GM21390 (cell line): Measurements from ENCODE around the gene PLEKHG5.

Source experiments
- ATAC-seq: cut with Tn5 transposase; IDR thresholded peaks from one replicate; pipeline ENCODE4 v1.9.1; 2021; ENCODE audit not compliant: unreplicated experiment

Gene PLEKHG5

DNA sequence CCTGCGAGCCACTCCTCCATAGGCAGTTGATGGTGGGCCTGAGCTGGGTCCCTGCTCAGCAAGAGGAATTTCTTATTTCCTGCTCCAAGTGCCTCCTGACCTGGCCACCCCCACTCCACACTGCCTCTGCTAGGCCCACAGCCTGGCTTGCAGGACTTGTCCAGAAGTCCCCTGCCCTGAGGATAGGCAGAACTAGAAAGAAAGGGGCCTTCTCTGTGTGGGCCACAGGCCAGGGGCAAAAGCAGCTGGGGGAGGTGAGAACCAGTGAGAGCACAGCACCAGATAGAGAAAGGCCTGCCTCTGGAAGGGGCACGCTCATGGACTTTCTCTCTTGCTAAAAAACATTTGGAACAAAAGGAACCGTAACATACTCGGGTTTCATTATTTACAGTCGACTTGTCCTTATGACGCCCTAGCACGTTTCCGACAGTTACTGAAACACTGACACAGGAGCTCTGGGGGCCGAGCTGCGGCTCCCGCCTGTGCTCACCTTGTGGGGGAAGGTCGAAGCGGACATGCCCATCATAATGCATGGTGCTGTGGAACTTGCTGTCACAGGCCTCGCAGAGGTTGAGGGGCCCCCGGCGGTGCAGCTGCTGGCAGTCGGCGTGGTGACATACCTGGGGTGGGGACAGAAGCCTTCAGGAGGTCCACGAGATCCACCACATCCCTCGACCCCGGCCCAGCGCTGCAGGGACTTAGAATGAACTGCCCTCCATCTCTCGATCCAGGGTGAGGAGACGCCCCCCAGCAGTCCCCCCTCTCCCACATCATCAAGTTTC, 14.2 kb downstream of the PLEKHG5 start:
- no peak for ATAC-seq

DNA sequence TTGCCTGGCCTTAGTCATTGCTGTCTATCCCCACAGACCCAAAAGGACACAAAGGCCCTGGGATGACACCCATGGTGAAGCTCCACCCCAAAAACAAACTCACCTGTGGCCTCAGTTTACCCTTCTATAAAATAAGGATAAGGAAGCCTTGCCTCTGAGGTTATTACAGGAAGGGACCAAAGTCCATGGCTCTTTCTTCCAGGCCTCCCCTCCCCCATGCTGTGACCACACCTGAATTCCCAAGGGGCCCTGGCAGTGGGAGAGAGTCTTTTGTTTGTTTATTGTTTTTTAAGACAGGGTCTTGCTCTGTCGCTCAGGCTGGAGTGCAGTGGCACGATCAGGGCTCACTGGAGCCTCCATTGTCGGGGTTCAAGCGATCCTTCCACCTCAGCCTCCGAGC, 15.0 kb downstream of the PLEKHG5 start:
- ATAC-seq: no peak

DNA sequence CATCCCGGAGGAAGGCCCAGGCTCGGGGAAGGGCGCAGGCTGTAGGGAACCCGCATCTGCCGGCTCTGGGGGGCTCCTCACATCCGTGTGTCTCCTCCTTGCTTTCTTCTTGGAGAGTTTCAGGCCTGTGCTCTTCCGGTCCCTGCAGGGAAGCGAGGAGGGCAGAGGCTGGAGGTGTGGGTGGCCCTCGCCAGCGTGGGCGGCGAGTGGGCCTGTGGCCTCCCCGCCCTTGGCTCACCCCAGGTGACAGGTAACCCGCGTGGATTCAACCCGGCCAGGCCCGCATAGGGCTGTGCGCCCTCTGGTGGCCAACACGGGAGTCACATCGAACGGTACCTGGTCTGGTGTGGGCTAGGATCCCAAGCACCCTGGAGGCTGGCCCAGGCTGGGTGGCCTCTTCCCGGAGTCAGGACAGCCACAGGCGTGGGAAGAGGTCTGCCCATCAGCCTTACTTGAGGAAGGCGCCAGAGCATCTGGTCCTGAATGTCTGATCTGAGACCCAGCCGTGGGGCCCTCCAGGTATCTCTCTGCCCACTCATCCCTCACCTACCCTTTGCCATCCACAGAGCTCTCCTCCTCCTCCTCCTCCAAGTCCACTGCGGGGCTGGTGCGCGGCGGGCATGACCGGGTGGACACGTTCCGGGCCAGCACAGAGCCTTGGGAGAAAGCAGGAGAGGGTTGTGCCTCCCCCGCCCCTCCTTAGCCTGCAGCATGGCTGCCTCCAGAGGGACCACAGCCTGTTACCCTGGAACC, 15.9 kb downstream of the PLEKHG5 start:
- ATAC-seq: no peak

DNA sequence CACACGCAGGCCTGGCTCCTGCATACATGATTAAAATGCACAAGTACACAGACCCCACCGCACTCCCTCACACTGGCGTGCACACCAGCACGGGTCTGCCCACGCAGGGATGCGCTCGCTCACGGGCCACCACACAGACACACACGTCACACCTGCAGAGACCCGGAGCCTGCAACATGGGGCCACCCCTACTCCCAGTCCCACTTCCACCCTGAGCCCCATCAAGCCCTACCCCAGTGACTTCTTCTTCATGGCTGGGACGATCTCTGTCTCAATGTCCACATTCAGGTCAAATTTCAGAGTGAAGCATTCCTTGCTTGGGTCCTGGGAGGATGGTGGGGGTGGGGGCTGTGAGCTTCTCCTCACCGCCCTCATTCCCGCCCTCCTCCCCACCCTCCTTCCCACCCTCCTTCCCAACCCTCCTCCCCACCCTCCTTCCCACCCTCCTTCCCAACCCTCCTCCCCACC, 16.6 kb downstream of the PLEKHG5 start:
- ATAC-seq: no peak

DNA sequence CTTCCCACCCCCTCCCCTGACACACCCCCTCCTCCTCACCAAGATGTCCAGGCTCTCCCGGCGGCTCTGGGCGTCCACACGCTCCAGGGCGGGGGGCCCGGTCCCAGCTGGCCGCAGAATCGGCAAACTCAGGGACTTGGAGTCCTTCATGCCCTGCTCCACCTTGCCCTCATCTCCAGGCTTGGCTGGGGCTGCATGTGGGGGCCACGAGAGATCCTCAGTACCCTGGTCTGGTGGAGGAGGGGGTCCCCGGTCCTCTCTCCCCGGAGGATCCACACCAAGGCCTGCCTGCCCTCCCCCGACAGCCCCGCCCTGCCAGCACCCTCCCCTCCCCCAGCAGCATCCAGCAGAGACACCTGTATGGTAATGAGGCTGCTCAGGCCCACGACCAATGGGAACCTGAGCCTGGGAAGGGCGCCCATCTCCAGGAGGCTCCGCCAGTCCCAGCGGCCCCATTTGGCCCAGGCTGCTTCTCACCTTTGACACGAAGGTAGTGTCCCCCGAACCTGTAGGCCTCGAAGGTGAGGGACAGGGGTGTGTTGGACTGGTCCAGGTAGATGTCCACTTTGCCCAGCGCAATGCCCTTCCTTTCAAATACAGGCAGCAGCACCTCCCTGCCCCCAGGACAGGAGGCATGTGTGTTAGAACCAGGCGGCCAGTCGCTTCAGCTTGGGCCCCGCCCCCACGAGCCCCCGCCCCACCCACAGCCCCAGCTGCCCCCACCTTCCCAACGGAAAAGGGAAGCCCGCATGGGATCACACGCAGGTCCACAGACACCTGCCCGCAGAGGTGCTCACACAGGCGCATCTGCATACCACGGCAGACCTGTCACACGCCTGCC, 17.3 kb downstream of the PLEKHG5 start:
- no peak for ATAC-seq

DNA sequence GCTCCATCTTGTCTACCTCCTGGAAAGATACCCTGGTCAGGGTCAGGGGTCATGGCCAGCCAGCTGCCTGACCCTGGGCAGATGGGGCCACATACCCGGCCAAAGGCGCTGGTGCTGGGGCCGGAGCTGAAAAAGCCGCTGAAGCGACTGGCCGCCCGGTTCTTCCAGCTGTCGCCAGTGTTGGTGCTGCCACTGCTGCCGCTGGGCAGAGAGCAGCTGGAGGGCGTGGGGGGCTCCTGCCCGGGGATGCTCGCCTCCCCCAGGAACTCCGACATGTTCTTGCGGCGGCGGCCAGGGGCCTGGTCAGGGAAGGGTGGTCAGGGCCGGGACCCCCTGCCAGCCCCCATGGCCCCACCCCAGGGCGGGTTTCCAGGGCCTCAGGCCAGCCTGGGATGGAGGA, 18.3 kb downstream of the PLEKHG5 start:
- ATAC-seq: no peak

DNA sequence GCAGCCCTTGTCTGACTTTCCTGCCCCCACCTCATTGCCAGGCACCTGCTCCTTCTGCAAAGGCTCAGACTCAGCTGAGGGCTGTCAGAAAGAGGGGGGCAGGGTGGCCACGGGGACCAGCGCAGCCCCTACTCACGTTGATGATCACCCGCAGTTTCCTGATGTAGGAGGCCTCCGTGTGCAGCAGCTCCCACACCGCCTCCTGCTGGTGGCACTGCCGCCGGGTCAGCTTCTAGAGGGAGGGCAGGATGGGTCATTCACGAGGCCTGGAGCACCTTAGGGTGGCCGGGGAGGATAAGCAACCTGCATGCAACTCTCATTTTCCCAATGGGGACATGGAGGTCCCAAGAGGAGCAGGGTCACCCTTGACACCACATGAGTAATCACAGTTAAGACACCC, 19.1 kb downstream of the PLEKHG5 start:
- ATAC-seq: no peak

DNA sequence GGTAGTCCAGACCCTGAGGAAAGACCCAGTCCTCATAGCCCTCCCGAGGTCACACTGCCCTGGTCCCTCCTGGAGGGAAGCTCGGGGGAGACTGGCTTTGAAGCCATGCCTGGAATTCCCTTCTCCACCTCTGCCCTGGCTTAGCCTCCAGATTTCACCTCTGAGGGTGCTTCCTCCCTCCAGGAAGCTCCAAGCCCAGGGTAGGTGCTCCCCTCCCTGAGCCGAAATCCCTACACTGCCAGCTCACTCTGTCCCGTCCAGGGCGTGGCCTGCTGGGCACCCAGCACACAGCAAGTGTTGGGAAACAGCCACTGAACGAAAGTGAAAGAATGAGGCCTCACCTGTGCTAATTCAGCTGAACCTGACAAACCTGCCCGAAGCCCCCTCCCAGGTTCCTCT, 19.5 kb downstream of the PLEKHG5 start:
- ATAC-seq: no peak

DNA sequence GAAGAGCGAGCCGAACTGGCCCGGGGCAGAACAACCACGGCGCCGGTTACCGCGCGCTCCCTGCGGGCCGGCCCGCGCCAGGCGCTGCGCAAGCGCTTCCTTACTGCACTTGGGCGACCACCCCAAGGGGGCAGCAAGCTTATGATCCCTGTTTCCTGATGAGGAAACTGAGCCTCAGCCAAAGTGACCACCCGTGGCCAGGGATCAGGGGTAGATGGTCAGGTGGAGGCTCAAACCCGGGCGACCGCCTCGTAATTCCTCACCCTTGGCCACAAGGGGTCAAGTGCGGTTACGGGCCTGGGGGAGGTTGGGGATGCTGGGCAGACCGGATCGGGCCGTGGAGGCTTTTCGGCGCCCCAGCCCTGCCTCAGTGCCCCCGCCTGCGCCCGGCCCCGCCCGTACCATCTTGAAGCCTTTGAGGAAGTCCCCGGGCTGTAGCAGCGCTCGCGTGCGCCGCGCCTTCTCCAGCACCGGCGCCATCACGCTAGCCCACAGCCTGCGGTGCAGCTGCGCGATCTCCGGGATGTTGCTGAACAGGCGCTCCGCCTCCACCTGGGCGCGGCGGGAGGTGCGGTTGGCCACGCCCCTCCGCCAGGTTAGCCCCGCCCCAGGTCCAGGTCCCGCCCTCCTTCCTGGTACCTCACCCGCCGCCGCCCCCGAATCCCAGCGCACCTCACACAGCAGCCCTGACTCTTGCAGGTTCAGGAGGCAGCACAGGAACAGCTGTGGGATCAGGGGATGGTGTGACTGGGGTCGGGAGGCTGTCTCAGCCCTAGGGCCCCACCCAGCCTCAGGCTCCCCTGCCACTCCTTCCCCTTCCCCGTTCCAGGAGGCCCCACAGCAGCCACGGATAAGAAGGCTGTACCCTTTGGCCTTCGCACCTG, 20.1 kb downstream of the PLEKHG5 start:
- no peak for ATAC-seq

DNA sequence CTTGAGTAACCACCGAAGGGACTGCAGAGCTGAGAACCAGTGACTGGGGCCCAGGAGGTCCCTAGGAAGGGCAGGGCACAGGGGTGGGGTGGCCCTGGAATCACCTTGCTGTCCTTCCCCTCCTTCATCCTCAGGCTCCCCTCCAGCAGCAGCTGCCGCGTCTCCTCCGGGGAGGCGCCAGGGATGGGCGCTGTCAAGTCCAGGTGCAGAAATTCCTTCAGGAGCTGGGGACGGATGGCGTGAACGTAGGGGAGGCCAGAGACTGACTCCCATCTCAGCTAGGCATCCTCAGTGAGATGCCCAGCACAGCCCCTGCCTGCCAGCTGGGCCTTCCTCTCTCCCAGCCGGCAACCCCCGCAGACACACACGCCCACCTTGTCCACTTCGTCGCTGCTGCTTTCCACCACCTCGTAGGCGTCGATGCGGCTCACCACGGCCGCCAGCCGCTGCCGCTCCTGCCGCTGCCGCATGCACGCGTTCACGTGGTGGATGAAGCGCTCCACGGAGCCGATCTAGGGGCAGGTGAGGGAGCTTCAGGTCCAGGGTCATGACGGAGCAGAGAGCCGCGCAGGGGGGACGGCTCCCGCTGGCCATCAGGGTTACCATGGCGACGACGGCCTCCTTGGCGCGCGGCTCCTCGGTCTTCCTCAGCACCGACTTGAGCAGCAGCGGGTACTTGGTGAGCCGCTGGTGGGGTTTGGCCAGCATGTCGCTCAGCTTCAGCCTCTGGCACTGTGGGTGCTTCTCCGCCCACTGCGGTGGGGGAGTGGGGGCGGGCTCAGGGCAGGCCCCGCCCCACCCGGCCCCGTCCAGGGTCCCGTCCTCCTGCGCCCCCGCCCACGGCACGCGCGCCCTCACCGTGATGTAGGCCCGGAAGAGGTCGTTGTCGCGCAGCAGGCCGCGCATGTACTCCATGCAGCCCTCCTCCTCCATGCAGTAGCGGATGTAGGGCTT, 21.1 kb downstream of the PLEKHG5 start:
- ATAC-seq: no peak

DNA sequence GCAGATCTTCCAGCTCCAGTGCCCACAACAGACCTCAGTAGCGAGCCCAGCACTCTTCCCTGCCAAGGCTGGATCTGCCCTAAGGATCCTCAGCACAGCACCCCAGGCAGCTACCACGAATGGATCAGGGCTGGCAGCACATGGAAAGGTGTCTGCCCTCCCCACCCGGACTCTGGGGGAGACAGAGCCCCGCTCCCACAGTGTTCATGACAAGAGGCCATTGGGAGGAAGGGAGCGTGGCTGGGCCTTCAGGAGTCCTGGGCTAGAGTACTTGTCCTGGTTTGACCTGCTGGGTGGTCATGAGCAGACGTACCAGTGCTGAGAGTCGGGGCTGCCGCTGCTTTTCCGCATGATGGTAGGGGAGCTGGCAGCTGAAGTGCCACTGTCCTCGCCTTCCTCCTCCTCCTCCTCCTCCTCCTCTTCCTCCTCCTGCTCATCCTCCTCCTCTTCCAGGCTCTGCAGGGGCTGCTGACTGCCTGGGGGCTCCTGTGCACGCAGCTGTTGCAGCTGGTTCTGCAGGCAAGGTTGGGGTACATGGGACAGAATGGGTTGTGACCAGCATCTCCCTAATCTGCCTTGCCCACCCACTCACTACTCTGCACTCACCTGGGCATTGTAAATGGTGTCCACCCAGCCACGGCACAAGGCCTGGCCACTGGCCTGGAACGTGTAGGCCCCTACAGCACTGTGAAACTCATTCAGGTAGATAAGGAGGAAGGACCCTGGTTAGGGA, 22.6 kb downstream of the PLEKHG5 start:
- ATAC-seq: no peak

DNA sequence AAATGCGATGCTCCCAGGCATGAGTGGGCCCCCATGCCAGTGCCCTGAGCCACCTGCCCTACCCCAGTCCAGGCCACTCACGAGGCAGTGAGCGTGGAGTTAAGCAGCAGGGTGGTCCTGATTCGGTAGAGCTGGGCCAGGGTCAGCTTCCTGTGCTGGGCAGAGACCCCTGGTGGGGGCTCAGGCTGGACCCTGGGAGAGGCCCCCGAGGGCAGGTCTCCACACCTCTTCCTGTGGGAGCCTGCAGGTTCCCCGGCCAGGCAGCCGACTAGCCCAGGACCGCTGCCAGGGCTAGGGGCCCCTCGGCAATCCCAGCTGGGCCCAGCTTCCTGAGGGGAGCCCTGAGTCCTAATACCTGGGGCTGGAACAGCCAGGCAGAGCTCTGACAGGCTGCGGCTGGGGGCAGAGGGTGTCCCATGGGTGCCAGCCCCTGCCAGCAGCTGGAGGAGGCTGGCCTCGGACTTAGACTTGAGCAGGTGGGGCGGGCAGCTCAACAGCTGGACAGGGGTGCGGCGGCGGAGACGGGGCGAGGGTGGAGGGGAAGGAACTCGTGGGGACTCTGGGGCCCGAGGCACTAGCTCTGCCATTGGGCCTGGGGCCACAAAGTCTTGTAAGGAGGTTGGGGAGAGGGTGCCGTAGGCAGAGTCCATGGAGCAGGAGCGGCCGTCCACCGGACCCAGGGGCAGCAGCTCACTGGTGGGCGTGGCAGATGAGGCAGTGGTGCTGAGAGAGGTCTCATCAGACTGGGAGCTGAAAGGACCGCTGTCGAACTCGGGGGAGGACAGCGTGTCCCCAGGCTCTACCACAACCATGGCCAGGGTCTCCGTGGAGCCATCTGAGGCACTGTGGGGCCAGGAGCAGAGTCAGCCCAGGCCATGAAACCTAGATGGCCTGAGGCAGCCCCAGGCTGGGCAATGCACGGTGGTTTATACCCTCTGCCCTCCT, 23.5 kb downstream of the PLEKHG5 start:
- no peak for ATAC-seq

DNA sequence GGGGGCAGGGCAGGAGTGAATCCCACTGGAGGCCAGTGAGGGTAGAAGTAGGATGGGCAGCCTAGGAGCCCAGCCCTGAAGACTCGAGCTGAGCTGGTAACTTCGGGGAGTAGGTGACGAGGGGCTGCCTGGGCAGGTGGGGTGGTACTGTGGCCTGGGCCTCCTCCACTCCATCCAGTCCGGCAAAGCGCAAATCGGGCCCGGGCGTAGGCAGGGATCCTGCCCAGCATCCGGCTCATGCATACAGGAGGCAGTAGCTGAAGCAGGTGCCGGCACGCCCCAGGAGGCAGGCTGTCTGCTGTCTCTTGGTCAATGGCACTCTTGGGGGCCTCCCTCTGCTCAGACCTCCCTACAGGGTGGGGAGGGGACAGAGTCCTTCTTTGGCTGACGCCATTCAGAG, 24.2 kb downstream of the PLEKHG5 start:
- ATAC-seq: no peak

DNA sequence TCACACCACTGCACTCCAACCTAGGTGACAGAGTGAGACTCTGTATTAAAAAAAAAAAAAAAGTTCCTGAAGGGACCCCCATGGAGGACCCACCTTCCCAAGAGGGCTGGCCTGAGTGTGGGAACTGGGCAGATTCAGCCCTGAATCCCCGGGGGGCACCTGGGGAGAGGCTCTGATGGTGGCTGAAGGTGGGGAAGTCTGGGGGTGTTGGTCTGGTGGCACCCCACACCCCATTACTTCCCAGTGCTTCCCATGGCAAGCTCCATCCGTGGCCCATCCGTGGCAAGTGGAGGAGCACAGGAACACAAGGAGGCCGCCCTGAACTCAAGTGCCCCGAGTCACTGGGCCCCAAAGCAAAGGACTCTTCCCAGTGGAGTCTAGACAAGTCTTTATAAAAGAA, 24.7 kb downstream of the PLEKHG5 start:
- ATAC-seq: no peak

DNA sequence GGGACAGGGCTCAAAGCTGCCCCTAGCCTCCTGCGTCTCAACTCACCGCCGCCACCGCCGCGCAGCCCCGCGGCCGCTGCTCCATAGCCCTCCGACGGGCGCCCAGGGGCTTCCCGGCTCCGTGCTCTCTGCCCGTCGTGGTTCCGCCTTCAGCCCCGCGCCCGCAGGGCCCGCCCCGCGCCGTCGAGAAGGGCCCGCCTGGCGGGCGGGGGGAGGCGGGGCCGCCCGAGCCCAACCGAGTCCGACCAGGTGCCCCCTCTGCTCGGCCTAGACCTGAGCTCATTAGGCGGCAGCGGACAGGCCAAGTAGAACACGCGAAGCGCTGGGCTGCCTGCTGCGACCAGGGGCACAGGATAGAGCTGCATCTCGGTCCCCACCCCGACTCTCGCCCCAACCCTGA, 25.4 kb downstream of the PLEKHG5 start, which contains the start of gene TNFRSF25:
Gene TNFRSF25 (minus strand): TSS at position 151 of the 400 bp plus-strand sequence. CDS start 66 bp downstream, at position 85.
- ATAC-seq: no peak

DNA sequence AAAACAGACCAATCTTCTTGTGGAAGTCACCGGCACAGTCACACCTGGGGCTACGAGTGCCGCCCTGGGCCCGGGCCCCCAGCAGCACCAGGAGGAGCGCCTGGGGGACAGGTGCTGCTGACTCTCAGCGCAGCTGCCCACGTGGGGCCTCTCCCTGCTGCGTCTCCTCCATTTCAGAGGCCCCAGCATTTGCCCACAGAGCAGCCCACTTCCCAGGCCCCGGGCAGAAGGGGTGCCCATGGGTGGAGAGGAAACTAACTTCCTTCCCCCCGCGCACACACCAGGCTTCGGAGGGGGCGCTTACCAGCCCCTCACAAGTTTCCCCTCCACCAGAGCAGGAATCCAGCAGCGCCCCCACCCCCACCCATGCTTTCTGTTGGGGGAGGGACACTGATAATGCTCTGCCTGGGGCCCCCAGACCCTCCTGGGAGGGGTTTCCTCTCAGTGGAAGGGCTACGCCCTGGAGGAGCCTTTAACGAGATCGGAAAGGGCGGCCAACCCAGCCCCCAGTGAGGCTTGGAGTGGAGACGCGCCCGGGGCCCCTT, 25.9 kb downstream of the PLEKHG5 start:
- no peak for ATAC-seq

DNA sequence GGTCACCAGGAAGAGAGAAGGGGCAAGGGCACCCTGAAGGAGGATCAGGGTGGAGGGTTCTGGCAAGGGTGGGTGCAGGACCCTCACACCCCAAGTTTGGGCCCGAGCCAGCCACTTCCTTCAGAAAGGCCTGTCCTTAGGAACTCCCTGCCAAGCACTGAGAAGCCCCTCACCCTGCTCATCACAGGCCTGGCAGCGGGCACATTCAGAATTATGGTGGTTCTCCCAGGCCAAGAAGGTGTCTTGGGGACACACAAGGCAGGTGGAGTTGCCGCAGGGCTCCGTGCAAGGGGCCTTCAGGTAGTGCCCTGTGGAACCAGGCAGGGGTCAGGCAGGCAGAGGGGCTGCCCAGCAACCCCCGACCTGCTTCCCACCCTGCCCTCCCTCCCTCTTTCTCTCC, 26.6 kb downstream of the PLEKHG5 start:
- no peak for ATAC-seq
